HEK293T (cell line): ENCODE measurements around the gene FHIT.
"Not testable (repeated sequence)": the region's sequence is repeated elsewhere in the genome, so short reads cannot be mapped to it uniquely, and the experiment has no call there.

Source experiments
- CTCF ChIA-PET: fragments of 350-600 bp; formaldehyde crosslinking; extraction: SDS; loops from one replicate; lab custom pipeline; 2021; ENCODE audit warnings: antibody characterized with exemption, inconsistent platforms; lab: Yijun Ruan, JAX
- POLR2A ChIA-PET: fragments of 350-600 bp; formaldehyde crosslinking; extraction: SDS; loops from one replicate; lab custom pipeline; 2020; ENCODE audit warnings: antibody characterized with exemption, inconsistent platforms; lab: Yijun Ruan, JAX
- DNase-seq: peaks from one replicate; pipeline ENCODE4 v3.0.0; 2012; ENCODE audit warnings: mixed read lengths; ENCODE audit errors: extremely low spot score
- ARNT ChIP-seq: fragments of 450-650 bp; IDR thresholded peaks from 2 replicates; pipeline ENCODE4 v1.6.1; 2017; ENCODE audit warnings: mild to moderate bottlenecking
- BHLHE40 ChIP-seq: fragments of 450-650 bp; IDR thresholded peaks from 2 replicates; pipeline ENCODE4 v1.6.1; 2016; ENCODE audit warnings: mild to moderate bottlenecking, moderate library complexity, borderline replicate concordance
- CTBP1 ChIP-seq: fragments of 450-650 bp; IDR thresholded peaks from 2 replicates; pipeline ENCODE4 v1.6.1; 2016; ENCODE audit warnings: borderline replicate concordance
- ELF4 ChIP-seq: fragments of 450-650 bp; IDR thresholded peaks from 2 replicates; pipeline ENCODE4 v1.6.1; 2017; ENCODE audit warnings: antibody characterized with exemption
- FOXA1 ChIP-seq: fragments of 450-650 bp; IDR thresholded peaks from 2 replicates; pipeline ENCODE4 v1.6.1; 2016; ENCODE audit warnings: mild to moderate bottlenecking
- FOXK2 ChIP-seq: fragments of 450-650 bp; IDR thresholded peaks from 2 replicates; pipeline ENCODE4 v1.6.1; 2016; ENCODE audit warnings: mild to moderate bottlenecking
- FOXM1 ChIP-seq: fragments of 450-650 bp; IDR thresholded peaks from 2 replicates; pipeline ENCODE4 v1.6.1; 2017; ENCODE audit warnings: mild to moderate bottlenecking, borderline replicate concordance
- HDGF ChIP-seq: fragments of 450-650 bp; IDR thresholded peaks from 2 replicates; pipeline ENCODE4 v1.6.1; 2017; ENCODE audit warnings: antibody characterized with exemption, borderline replicate concordance
- L3MBTL2 ChIP-seq: fragments of 450-650 bp; conservative IDR thresholded peaks from 2 replicates; pipeline ENCODE4 v1.6.1; 2016; ENCODE audit warnings: mild to moderate bottlenecking
- LEF1 ChIP-seq: fragments of 450-650 bp; IDR thresholded peaks from 2 replicates; pipeline ENCODE4 v1.6.1; 2017; ENCODE audit warnings: mild to moderate bottlenecking, borderline replicate concordance
- NFRKB ChIP-seq: fragments of 450-650 bp; IDR thresholded peaks from 2 replicates; pipeline ENCODE4 v1.6.1; 2016; ENCODE audit warnings: mild to moderate bottlenecking, moderate library complexity
- PKNOX1 ChIP-seq: fragments of 450-650 bp; IDR thresholded peaks from 2 replicates; pipeline ENCODE4 v1.6.1; 2016
- SP1 ChIP-seq: fragments of 450-650 bp; IDR thresholded peaks from 2 replicates; pipeline ENCODE4 v1.6.1; 2017
- SUZ12 ChIP-seq: fragments of 450-650 bp; IDR thresholded peaks from 2 replicates; pipeline ENCODE4 v1.6.1; 2016; ENCODE audit warnings: mild to moderate bottlenecking
- TARDBP ChIP-seq: fragments of 450-650 bp; IDR thresholded peaks from 2 replicates; pipeline ENCODE4 v1.6.1; 2016
- ZNF384 ChIP-seq: fragments of 450-650 bp; IDR thresholded peaks from 2 replicates; pipeline ENCODE4 v1.6.1; 2016

FHIT gene

DNA sequence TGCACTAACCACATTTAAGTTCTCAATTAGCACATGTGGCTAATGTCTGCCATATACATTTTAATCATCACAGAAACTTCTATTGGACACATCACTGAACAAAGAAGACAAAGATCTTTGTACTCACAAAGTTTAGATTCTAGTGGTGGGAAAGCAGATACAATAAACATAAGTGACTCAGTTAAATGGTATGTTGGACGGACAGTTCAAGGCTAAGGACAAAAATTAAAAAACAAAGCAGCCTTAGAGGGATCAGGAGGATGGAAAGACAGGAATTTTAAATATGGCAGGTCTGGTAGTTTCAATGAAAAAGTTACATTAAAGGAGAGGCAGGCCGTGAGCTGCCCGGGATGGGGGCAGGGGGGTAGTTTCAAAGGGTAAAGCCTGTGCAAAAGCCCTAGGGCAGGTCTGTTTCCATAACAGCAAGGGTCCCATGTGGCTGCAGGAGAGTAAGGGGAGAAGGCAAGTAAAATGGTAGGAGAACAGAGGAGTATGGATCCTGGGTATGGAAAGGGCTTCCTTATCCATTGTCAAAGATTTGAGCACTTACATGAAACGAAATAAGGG is 220.7 kb downstream of the FHIT start:
- TF ChIP-seq FOXK2 = no peak
- no peak for TF ChIP-seq L3MBTL2
- no peak for DNase-seq
- ChIA-PET POLR2A (no interaction called here), CTCF (no interaction called here)

DNA sequence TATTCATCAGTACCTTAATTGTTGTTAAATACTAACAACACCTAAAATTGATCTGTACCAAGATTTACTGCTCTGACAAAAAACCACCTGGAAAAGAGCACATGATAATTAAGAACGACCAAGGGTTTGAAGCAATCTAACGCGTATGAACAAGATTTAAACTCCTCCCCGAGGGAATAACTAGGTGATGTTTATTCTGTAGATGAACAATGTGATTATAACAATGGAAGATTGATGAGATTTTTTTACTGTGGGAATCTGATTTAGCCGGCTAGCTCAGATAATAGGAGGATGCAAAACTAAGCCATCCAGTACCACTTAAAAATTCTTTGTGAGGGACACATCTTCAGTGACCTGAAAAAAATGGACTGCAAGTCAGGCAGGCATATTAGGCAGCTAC is 222.1 kb downstream of the FHIT start:
- POLR2A ChIA-PET = no interaction called here
- TF ChIP-seq FOXK2 = no peak
- no peak for TF ChIP-seq FOXM1
- TF ChIP-seq HDGF = no peak
- TF ChIP-seq TARDBP = no peak
- TF ChIP-seq SP1 = no peak
- TF ChIP-seq PKNOX1 = no peak
- TF ChIP-seq LEF1 = no peak
- TF ChIP-seq NFRKB = no peak
- TF ChIP-seq SUZ12 = no peak
- no peak for TF ChIP-seq FOXA1
- no peak for TF ChIP-seq ARNT
- no peak for TF ChIP-seq CTBP1
- no peak for TF ChIP-seq BHLHE40
- TF ChIP-seq ELF4 = no peak
- no peak for TF ChIP-seq L3MBTL2
- no peak for TF ChIP-seq ZNF384
- CTCF ChIA-PET = no interaction called here

DNA sequence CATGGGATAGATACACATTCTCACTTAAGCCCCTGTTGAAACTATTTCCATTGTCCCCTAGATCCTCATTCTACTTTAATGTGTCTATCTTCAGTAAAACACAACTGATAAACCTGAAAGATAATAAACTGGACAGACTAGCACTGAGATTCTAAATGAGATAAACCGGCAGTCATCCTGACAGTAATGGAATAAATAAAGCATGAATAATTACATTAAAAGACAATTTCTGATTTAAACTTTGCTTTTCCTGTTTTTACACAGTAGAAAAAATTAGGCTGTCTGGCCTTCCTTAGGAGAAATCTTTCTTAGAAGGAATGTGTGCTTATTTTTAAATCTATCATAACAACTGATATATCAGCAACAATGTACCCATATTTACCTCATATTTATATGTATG is 232.4 kb downstream of the FHIT start:
- ChIA-PET POLR2A (no interaction called here), CTCF (no interaction called here)
- no peak for DNase-seq
- TF ChIP-seq ELF4 = no peak
- TF ChIP-seq FOXK2 = no peak
- TF ChIP-seq NFRKB = no peak
- no peak for TF ChIP-seq L3MBTL2
- TF ChIP-seq SP1 = no peak
- no peak for TF ChIP-seq HDGF
- no peak for TF ChIP-seq BHLHE40
- TF ChIP-seq ARNT = no peak
- no peak for TF ChIP-seq FOXM1
- TF ChIP-seq FOXA1 = no peak
- no peak for TF ChIP-seq SUZ12
- no peak for TF ChIP-seq TARDBP
- TF ChIP-seq ZNF384 = no peak
- TF ChIP-seq LEF1 = no peak
- TF ChIP-seq CTBP1 = no peak
- TF ChIP-seq PKNOX1 = no peak

More for the DNA sequence above, 222.1 kb downstream of the FHIT start:
- no peak for DNase-seq

- POLR2A ChIA-PET, DNase-seq, CTCF ChIA-PET: not testable (repeated sequence)
Measured at GRCh38 chr3:61017028-61017427, 234.2 kb downstream of the FHIT start.

- POLR2A ChIA-PET = no interaction called here
- TF ChIP-seq ELF4 = no peak
- no peak for TF ChIP-seq FOXK2
- no peak for TF ChIP-seq SUZ12
- no peak for TF ChIP-seq FOXA1
- no peak for TF ChIP-seq ARNT
- TF ChIP-seq PKNOX1 = no peak
- no peak for TF ChIP-seq SP1
- no peak for TF ChIP-seq LEF1
- TF ChIP-seq L3MBTL2 = no peak
- no peak for TF ChIP-seq ZNF384
- no peak for TF ChIP-seq CTBP1
- TF ChIP-seq NFRKB = no peak
- no peak for TF ChIP-seq TARDBP
- no peak for TF ChIP-seq HDGF
- no peak for DNase-seq
- CTCF ChIA-PET = no interaction called here
Measured at GRCh38 chr3:61015859-61016258, 235.4 kb downstream of the FHIT start.

GRCh38 chr3:61015408-61015807 is 235.8 kb downstream of the FHIT start:
- TF ChIP-seq SP1 (no peak), LEF1 (no peak)
- POLR2A ChIA-PET = no interaction called here
- CTCF ChIA-PET = no interaction called here
- DNase-seq = no peak

DNA sequence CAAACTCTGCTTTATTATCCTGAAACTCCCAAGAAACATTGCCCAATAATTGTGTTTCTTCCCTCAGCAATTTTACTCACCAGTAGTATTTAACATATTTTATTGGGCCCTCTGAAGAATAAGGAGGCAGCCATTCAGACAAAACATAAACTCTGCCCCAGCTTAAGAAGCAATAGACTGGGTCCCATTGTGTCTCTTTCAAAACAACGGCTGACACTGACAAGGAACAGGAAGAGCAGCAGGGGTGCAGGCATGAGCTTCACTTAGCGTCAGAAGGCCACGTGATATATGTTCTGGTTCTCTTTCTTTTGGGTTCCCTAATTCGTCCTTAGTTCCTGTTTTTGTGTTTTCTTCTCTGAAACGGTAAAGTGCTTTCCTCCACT is 242.3 kb downstream of the FHIT start:
- POLR2A ChIA-PET = no interaction called here
- no peak for TF ChIP-seq FOXK2
- no peak for TF ChIP-seq FOXA1
- no peak for TF ChIP-seq SP1
- TF ChIP-seq ELF4 = no peak
- TF ChIP-seq PKNOX1 = no peak
- TF ChIP-seq FOXM1 = no peak
- no peak for TF ChIP-seq HDGF
- TF ChIP-seq CTBP1 = no peak
- TF ChIP-seq ARNT = no peak
- no peak for TF ChIP-seq BHLHE40
- no peak for TF ChIP-seq NFRKB
- no peak for TF ChIP-seq L3MBTL2
- no peak for TF ChIP-seq ZNF384
- no peak for TF ChIP-seq TARDBP
- TF ChIP-seq SUZ12 = no peak
- no peak for TF ChIP-seq LEF1
- CTCF ChIA-PET = no interaction called here
- no peak for DNase-seq
